SJSA1 (cell line): ENCODE measurements around the gene GIPR. TPM values are rescaled to one million over a fixed set of nuclear protein-coding genes. Genes with fewer than 3 reads are reported as not detected.
"Not testable (repeated sequence)": the region's sequence is repeated elsewhere in the genome, so short reads cannot be mapped to it uniquely, and the experiment has no call there.

Experiments
- DNase-seq, 2 experiments: peaks; one replicate each; pipeline ENCODE4 v3.0.0-alpha.2; 2015 to 2020; ENCODE audit warnings: low spot score in 2 of 2, low read depth in 1 of 2
- H3K27ac ChIP-seq: fragments of 250-450 bp; sonication (Bioruptor Pico); 2 replicates; pipeline ENCODE4 v1.5.1; 2020; ENCODE audit warnings: mild to moderate bottlenecking, moderate library complexity
- H3K27me3 ChIP-seq: fragments of 250-450 bp; sonication (Bioruptor Pico); replicated peaks from 2 replicates; pipeline ENCODE4 v1.5.1; 2020; ENCODE audit warnings: mild to moderate bottlenecking, moderate library complexity
- H3K36me3 ChIP-seq: fragments of 250-450 bp; sonication (Bioruptor Pico); 2 replicates; pipeline ENCODE4 v1.5.1; 2020; ENCODE audit warnings: mild to moderate bottlenecking
- H3K4me1 ChIP-seq: fragments of 250-450 bp; sonication (Bioruptor Pico); replicated peaks from 2 replicates; pipeline ENCODE4 v1.6.1; 2021; ENCODE audit warnings: mild to moderate bottlenecking
- H3K4me3 ChIP-seq: fragments of 250-450 bp; sonication (Bioruptor Pico); 2 replicates; pipeline ENCODE4 v1.5.1; 2020; ENCODE audit warnings: mild to moderate bottlenecking
- H3K9me3 ChIP-seq: fragments of 250-450 bp; sonication (Bioruptor Pico); replicated peaks from 2 replicates; pipeline ENCODE4 v1.5.1; 2020; ENCODE audit warnings: mild to moderate bottlenecking
- total RNA-seq: library from RNA; depleted of rRNA; stranded (reverse); fragments of >200 nt; shearing (Covaris generic); gene quantifications from 2 replicates; pipeline ENCODE4 v1.2.3, GENCODE V29; 2014; rRNA removed

GIPR gene, protein sequence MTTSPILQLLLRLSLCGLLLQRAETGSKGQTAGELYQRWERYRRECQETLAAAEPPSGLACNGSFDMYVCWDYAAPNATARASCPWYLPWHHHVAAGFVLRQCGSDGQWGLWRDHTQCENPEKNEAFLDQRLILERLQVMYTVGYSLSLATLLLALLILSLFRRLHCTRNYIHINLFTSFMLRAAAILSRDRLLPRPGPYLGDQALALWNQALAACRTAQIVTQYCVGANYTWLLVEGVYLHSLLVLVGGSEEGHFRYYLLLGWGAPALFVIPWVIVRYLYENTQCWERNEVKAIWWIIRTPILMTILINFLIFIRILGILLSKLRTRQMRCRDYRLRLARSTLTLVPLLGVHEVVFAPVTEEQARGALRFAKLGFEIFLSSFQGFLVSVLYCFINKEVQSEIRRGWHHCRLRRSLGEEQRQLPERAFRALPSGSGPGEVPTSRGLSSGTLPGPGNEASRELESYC
- 0.72 and 2.1 TPM in 2 replicates for total RNA-seq

- no peaks in the 10 kb centered on the region; the same call in 1 of the 2 replicates for H3K36me3 ChIP-seq
- H3K27me3 ChIP-seq: no peaks in the 10 kb centered on the region
- peak within 1 kb of the TSS; percentile 28; the same call in 1 of the 2 replicates for H3K27ac ChIP-seq
- peaks cover 18% of the 10 kb centered on the region for H3K4me1 ChIP-seq
- H3K4me3 ChIP-seq: peak within 1 kb of the TSS; percentile 40
- peak; percentile 31 to 69 for DNase-seq
- no peaks in the 10 kb centered on the region for H3K9me3 ChIP-seq
Measured at GRCh38 chr19:45667620-45668341, at the start of gene GIPR. Gene GIPR (plus strand): TSS chr19:45668221. CDS start chr19:45669521, 1,300 bp downstream.

- Histone ChIP-seq H3K9me3 (no peaks in the 10 kb centered on the region), H3K27ac (no peak overlapping the region), H3K4me1 (peaks cover 2% of the 10 kb centered on the region), H3K27me3 (no peaks in the 10 kb centered on the region), H3K36me3 (peaks cover 80% of the 10 kb centered on the region), H3K4me3 (no peak overlapping the region)
- no peak for DNase-seq
Measured at GRCh38 chr19:45621389-45621788, 46.6 kb upstream of the GIPR start.

DNA sequence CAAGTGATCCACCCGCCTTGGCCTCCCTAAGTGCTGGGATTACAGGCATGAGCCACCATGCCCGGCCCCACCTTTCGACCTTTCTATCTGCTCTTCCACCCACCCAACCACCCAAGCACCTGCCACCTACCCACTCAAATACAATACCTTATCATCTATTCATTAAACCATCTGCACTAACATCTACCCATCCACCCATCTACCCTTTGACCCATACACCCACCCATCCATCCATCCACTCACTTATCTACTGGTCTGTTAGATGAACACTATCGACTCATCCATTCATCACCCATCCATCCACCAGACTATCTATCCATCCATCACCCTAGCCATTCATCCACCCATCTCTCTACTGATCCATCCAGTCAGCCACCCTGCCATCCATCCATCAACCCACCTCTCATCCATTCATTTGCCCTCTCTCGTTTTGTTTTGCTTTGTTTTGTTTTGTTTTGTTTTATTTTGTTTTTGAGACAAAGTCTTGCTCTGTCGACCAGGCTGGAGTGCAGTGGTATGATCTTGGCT, 46.0 kb upstream of the GIPR start:
- H3K27me3 ChIP-seq: no peaks in the 10 kb centered on the region
- no peak overlapping the region for H3K27ac ChIP-seq
- peaks cover 80% of the 10 kb centered on the region for H3K36me3 ChIP-seq
- no peak overlapping the region for H3K4me3 ChIP-seq
- no peaks in the 10 kb centered on the region for H3K9me3 ChIP-seq
- no peak for DNase-seq
- no peaks in the 10 kb centered on the region for H3K4me1 ChIP-seq

DNA sequence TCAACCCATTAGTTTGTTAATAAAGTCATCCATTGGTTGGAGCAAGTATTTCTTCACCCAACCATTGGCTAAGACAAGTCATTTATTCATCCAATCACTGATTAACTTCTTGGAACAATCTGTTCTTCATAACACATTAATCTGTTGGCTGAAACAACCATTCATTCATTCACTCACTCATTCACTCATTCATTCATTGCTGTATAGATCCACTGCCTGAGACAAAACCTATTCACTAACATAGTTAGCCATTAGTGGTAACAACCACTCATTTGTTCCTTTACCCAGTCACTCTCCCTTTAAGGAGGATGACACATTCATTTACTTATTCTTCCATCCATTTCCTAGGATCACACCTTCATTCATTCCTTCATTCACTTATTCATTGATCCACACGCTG, 44.0 kb upstream of the GIPR start:
- Histone ChIP-seq H3K4me3 (no peak overlapping the region), H3K27ac (no peak overlapping the region), H3K27me3 (no peaks in the 10 kb centered on the region), H3K36me3 (peaks cover 84% of the 10 kb centered on the region), H3K9me3 (no peaks in the 10 kb centered on the region), H3K4me1 (no peaks in the 10 kb centered on the region)
- no peak for DNase-seq

GRCh38 chr19:45628219-45628618, 39.8 kb upstream of the GIPR start:
- peaks cover 71% of the 10 kb centered on the region for H3K36me3 ChIP-seq
- not testable (repeated sequence) for H3K9me3 ChIP-seq, DNase-seq, H3K27me3 ChIP-seq, H3K27ac ChIP-seq, H3K4me3 ChIP-seq
- peaks cover 34% of the 10 kb centered on the region for H3K4me1 ChIP-seq

DNA sequence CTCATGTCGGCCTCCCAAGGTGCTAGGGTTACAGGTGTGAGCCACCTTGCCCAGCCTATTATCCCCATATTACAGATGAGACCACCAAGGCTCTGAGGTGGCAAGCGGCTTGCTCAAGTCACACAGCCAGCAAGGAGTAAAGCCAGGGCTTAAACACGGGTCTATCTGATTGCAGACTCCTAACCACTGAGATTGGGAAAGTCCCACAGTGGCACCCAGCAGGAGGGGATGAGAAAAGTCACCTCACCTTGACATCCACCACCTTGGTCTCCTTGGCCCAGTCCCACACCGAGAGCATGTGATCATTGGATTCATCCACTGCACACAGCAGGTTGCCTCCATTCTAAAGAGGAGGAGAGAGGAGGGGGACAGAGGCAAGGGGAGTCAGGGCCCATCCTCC, 38.3 kb upstream of the GIPR start:
- no peaks in the 10 kb centered on the region for H3K9me3 ChIP-seq

GRCh38 chr19:45630463-45630862, 37.6 kb upstream of the GIPR start:
- no peaks in the 10 kb centered on the region for H3K27me3 ChIP-seq
- H3K4me1 ChIP-seq: peaks cover 34% of the 10 kb centered on the region
- no peaks in the 10 kb centered on the region for H3K9me3 ChIP-seq
- peak; percentile 76 to 95 for DNase-seq
- peak overlapping the region; percentile 92 for H3K27ac ChIP-seq
- no peak overlapping the region for H3K4me3 ChIP-seq
- H3K36me3 ChIP-seq: peaks cover 52% of the 10 kb centered on the region

More for the DNA sequence above, 38.3 kb upstream of the GIPR start:
- Histone ChIP-seq H3K27me3 (no peaks in the 10 kb centered on the region), H3K4me1 (peaks cover 34% of the 10 kb centered on the region), H3K36me3 (peaks cover 59% of the 10 kb centered on the region), H3K4me3 (no peak overlapping the region), H3K27ac (peak overlapping the region; percentile 92)
- no peak for DNase-seq

- H3K4me3 ChIP-seq: no peak overlapping the region
- H3K9me3 ChIP-seq: no peaks in the 10 kb centered on the region
- peak overlapping the region; percentile 48 for H3K27ac ChIP-seq
- peaks cover 34% of the 10 kb centered on the region for H3K4me1 ChIP-seq
- no peaks in the 10 kb centered on the region for H3K27me3 ChIP-seq
- peaks cover 38% of the 10 kb centered on the region for H3K36me3 ChIP-seq
- peak; percentile 81 to 92 for DNase-seq
Measured at GRCh38 chr19:45632468-45633196, 35.4 kb upstream of the GIPR start.

DNA sequence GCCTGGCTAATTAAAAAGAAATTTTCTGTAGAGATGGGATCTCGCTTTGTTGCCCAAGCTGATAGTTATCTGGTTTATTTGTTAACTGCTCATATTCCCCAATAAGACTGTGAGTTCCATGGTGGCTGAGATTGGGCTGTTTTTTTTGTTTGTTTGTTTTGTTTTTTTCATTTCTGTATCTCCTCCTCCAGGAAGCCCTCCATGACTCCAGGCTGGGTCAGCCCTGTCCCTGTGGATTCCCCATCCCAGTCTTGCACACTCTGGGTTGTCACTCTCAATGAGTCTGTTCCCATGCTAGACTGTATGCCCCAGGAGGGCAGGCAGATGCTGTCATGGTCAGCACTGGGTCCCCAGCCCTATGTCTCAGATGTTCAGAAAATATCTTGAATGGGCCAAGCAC, 31.7 kb upstream of the GIPR start:
- no peak for DNase-seq
- Histone ChIP-seq H3K36me3 (peaks cover 19% of the 10 kb centered on the region), H3K27me3 (no peaks in the 10 kb centered on the region), H3K27ac (no peak overlapping the region), H3K4me1 (peaks cover 42% of the 10 kb centered on the region), H3K9me3 (no peaks in the 10 kb centered on the region), H3K4me3 (no peak overlapping the region)

DNA sequence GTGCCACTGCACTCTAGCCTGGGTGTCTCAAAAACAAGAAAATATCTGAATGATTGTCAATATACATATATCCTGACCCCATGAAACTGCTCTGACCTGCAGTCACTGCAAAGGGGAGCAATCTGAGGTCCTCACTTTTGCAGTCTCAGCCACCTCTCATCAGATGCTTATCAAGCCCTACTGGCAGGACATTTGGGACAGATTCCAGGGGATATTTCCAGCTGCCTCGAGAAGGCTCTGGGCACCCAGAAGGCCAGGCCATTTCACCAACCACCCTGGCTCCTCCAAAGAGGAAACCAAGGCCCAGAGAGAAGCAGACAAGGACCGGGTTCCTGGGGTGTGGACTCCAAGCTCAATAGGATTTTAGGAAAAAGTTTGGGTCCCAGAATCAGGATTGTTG, 31.1 kb upstream of the GIPR start:
- H3K27ac ChIP-seq: no peak overlapping the region
- H3K4me1 ChIP-seq: peaks cover 42% of the 10 kb centered on the region
- peaks cover 19% of the 10 kb centered on the region for H3K36me3 ChIP-seq
- no peaks in the 10 kb centered on the region for H3K9me3 ChIP-seq
- no peak overlapping the region for H3K4me3 ChIP-seq
- no peak for DNase-seq
- no peaks in the 10 kb centered on the region for H3K27me3 ChIP-seq

GRCh38 chr19:45637890-45638667, 29.9 kb upstream of the GIPR start:
- no peaks in the 10 kb centered on the region for H3K9me3 ChIP-seq
- DNase-seq: peak; percentile 43 to 71
- no peaks in the 10 kb centered on the region for H3K27me3 ChIP-seq
- peak overlapping the region; percentile 56 for H3K4me3 ChIP-seq
- H3K36me3 ChIP-seq: peaks cover 13% of the 10 kb centered on the region
- peak overlapping the region; percentile 58 for H3K27ac ChIP-seq
- H3K4me1 ChIP-seq: peaks cover 40% of the 10 kb centered on the region

- peak within 1 kb of the TSS; percentile 58 for H3K27ac ChIP-seq
- DNase-seq: peak; percentile 51 to 65
- no peaks in the 10 kb centered on the region for H3K9me3 ChIP-seq
- peak within 1 kb of the TSS; percentile 56 for H3K4me3 ChIP-seq
- peaks cover 43% of the 10 kb centered on the region for H3K4me1 ChIP-seq
- H3K36me3 ChIP-seq: peaks cover 13% of the 10 kb centered on the region
- no peaks in the 10 kb centered on the region for H3K27me3 ChIP-seq
Measured at GRCh38 chr19:45638930-45639729, 28.9 kb upstream of the GIPR start, which contains the start of gene EML2. Gene EML2 (minus strand): TSS chr19:45639397. CDS start chr19:45639376, 21 bp downstream.
